IPS-15b (cell line): ENCODE measurements around the gene SAMD1.
A peak's percentile ranks its signal among the peaks of the same experiment; 100 is the strongest.

Experiments used
- H3K27me3 ChIP-seq: one replicate; pipeline ENCODE4 v1.6.1; 2013; ENCODE audit warnings: low read length; ENCODE audit not compliant: control insufficient read depth, insufficient read depth
- H3K36me3 ChIP-seq: one replicate; pipeline ENCODE4 v1.6.1; 2013; ENCODE audit warnings: low read length; ENCODE audit not compliant: control insufficient read depth, insufficient read depth
- H3K4me1 ChIP-seq: one replicate; pipeline ENCODE4 v1.6.1; 2013; ENCODE audit warnings: mild to moderate bottlenecking, low read length; ENCODE audit not compliant: control insufficient read depth, insufficient read depth
- H3K4me3 ChIP-seq: one replicate; pipeline ENCODE4 v1.5.1; 2013; ENCODE audit warnings: low read depth, low read length
- H3K9ac ChIP-seq: one replicate; pipeline ENCODE4 v1.6.1; 2013; ENCODE audit warnings: low read depth, mild to moderate bottlenecking, low read length
- H3K9me3 ChIP-seq: one replicate; pipeline ENCODE4 v1.6.1; 2013; ENCODE audit warnings: mild to moderate bottlenecking, low read length; ENCODE audit not compliant: control insufficient read depth, insufficient read depth

The SAMD1 gene

DNA sequence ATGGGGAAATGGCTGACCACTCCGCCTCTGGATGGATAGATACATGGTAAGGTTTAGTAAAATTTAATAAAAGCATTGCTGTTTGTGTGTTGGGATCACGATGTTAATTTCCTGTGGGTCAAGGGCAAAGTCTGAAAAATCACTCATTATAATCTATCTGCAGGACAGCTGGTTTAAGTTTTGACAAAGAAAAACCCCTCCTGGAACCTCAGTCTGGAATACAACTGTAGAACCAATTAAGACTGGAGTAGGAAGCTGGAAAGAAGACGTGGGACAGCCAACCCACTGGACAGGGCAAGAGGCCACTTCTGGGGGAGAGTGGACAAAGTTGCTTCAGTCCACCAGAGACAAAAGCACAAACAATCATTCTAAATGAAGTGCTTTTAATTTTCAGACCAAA lies 28.6 kb upstream of the SAMD1 start:
- H3K4me1 ChIP-seq = peaks cover 4% of the 10 kb centered on the region
- H3K4me3 ChIP-seq = peak overlapping the region; percentile 74
- no peaks in the 10 kb centered on the region for H3K9me3 ChIP-seq
- no peak overlapping the region for H3K9ac ChIP-seq
- H3K36me3 ChIP-seq = peaks cover 10% of the 10 kb centered on the region
- no peaks in the 10 kb centered on the region for H3K27me3 ChIP-seq

DNA sequence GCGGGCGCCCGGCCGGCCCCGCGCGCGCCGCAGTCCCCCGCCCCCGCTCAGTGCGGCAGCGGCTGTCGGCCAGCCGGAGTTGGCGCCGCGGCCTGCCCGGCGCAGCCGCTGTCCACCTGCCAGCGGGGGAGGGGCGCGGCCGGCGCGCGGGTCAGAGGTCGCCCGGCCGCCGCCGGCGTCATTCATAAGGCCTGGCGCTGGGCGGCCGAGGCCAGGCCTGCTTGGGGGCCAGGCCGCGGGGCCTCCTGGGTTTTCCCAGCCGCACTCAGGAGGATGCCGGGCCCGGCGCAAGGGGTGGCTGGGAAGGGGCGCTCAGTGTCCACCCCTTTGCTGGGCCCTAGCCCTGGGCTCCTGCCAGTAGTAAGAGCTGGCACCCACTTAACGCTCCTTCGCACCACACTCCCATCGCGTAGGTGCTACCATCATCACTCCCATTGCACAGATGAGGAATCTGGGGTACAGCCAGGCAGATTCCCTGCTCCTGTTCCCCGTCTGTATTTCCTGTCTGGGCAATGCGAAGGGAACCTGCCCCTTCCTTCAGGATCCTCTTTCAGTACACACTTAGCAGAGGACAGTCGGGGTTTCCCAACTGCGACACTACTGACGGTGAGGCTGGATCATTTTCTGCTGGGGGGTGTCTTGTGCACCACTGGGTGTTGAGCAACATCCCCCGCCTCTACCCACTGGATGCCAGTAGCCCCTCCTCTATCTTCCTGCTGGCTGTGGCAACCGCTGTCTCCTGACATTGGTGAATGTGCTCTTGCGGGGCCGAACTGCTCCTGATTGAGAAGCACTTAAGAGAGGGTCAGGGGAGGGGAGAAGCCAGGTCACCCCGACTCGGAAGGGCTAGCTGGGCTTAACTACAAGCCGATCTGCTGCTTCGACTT lies 27.9 kb upstream of the SAMD1 start:
- Histone ChIP-seq H3K36me3 (peaks cover 10% of the 10 kb centered on the region), H3K4me3 (peak overlapping the region; percentile 74), H3K9ac (peak overlapping the region; percentile 61), H3K9me3 (no peaks in the 10 kb centered on the region), H3K27me3 (no peaks in the 10 kb centered on the region), H3K4me1 (peaks cover 5% of the 10 kb centered on the region)

DNA sequence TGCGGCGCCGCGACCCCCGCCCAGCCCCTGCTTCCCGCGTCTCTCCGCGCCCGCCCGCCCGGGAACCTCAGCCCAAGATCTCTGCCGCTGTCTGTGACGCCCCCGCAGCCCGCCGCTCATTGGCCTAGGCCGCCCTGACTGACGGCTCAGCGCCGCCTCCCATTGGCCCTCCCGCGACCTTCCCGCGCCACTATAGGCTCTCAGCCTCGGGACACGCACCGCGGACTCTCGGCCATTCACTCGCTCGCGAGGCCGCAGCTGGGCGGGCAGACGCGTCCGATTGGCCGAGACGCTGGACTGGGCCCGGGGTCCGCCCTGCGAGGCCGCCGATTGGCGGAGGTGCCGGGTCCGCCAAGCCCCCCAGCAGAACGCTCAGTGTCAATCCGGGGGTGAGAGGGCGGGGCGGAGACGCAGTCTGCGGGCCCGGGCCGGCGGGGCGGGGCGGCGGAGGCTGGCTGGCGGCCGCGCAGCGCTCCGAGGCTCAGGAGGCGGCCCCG lies 27.2 kb upstream of the SAMD1 start, which contains the start of gene PRKACA:
PRKACA (minus strand) TSS at position 95 of the 497 bp plus-strand sequence. CDS start 215 bp downstream, outside the sequence.
- Histone ChIP-seq H3K9me3 (no peaks in the 10 kb centered on the region), H3K4me1 (peaks cover 12% of the 10 kb centered on the region), H3K27me3 (no peaks in the 10 kb centered on the region), H3K4me3 (peak within 1 kb of the TSS; percentile 74), H3K9ac (peak within 1 kb of the TSS; percentile 61), H3K36me3 (peaks cover 10% of the 10 kb centered on the region)

DNA sequence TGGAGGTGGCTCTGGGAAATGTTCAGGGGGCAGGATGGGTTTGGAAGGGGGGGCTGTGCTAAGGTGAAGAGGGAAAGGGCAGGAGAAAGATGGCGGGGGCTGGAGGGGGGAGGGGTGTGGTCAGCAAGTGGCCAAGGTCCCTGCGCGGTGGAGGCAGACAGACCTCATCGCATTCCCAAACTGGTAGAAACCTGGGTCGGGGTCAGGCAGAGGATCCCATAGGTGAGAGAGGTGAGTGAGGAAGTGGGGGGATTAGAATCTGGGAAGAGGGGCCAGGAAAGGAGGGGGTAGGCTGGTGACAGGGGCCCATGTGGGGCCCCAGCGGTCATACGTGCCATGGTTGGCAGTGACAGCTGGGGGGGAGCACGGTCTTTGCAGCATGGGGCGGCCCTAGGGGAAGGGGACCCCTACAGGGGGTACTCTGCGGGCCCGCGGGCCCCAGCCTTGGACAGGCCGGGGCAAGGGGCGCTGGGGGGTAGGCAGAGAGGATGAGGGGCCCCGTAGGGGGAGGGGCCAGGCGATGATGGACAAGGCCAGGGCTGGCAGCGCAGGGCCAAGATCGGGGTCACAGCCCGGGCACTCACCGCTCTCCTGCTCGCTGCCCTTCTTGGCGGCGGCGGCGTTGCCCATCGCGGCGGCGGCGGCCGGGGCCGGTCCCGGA lies 26.5 kb upstream of the SAMD1 start:
- H3K4me1 ChIP-seq = peaks cover 17% of the 10 kb centered on the region
- H3K9ac ChIP-seq = no peak overlapping the region
- peak overlapping the region; percentile 67 for H3K4me3 ChIP-seq
- H3K36me3 ChIP-seq = peaks cover 10% of the 10 kb centered on the region
- no peaks in the 10 kb centered on the region for H3K27me3 ChIP-seq
- no peaks in the 10 kb centered on the region for H3K9me3 ChIP-seq

DNA sequence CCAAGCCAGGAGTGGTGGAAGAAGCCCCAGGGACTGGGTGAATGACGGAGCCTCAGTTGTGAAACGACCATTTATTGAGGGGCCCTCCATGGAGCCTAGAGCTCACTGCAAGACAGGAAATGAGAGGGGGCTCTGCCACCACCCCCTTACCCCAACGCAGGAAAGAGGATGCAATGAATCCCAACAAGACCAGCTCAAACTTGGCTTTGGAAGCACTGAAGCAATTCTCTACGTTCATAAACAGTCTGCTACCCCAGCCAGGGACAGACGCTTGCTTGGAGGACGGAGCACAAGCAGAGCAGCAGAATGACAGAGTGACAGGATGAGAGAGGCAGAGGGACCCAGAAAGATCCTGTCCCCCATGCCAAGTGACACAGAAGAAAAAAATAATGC lies 26.0 kb upstream of the SAMD1 start:
- no peaks in the 10 kb centered on the region for H3K27me3 ChIP-seq
- H3K4me3 ChIP-seq = peak overlapping the region; percentile 67
- no peak overlapping the region for H3K9ac ChIP-seq
- H3K4me1 ChIP-seq = peaks cover 17% of the 10 kb centered on the region
- H3K9me3 ChIP-seq = no peaks in the 10 kb centered on the region
- peaks cover 9% of the 10 kb centered on the region for H3K36me3 ChIP-seq

DNA sequence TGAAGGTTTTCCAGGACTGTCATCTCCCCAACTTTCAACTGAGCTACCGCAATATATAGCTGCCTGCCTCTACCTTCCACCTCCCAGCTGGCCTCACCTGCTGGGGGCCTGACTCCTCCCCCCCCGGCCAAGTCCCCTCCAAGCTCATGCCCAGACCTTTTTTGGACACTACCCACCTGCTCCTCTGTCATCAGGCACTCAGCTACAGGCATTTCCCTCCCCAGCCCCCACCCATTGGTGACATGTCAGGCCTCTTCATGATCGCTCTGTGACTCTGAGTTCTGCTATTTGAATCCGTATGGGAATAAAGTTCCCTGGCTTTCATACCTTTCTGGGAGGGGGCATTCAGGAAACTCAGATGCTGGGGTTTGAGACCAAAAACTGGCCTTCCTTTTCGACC lies 25.2 kb upstream of the SAMD1 start:
- Histone ChIP-seq H3K9ac (no peak overlapping the region), H3K9me3 (no peaks in the 10 kb centered on the region), H3K4me1 (peaks cover 17% of the 10 kb centered on the region), H3K4me3 (no peak overlapping the region), H3K36me3 (peaks cover 7% of the 10 kb centered on the region), H3K27me3 (no peaks in the 10 kb centered on the region)

DNA sequence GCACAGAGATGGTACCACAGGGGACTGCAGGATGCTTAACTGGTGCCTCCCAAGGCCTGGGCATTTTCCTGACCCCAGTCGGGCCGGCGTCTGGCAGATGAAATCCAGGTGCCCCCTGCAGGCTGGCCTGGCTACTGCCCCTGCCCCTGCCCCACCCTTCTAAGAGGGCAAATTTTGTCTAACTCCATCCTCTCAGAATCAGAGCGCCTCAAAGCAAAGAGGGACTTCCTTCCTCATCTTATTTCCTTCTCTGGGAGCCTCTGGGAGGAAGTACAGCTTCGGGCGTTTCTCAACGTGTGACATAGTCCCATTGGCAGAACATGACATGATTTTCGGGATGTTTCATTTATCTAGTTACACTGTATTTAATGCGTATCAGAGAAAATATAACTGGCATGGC lies 24.3 kb upstream of the SAMD1 start:
- no peak overlapping the region for H3K9ac ChIP-seq
- H3K4me3 ChIP-seq = no peak overlapping the region
- H3K36me3 ChIP-seq = peaks cover 4% of the 10 kb centered on the region
- no peaks in the 10 kb centered on the region for H3K9me3 ChIP-seq
- peaks cover 17% of the 10 kb centered on the region for H3K4me1 ChIP-seq
- H3K27me3 ChIP-seq = no peaks in the 10 kb centered on the region

DNA sequence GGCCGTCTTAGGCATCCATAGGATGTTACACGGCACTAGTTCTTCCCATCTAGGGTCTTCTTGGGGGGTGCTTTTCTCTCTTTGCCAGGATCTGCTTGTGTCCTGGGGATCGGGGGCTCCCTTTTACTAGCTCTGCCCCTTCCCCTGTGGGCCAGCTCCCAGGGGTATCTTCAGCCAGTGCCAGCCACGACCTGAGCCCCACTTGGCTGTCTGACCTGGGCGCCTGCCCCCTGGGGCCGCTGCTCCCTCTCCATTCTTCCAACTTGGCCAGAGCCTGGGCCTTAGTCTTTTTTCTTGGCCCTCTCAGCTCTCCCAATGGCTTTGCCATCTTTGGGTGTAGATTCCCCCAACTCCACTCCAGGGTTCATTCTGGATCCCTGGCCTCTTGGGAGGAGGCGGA lies 23.9 kb upstream of the SAMD1 start:
- no peak overlapping the region for H3K9ac ChIP-seq
- H3K36me3 ChIP-seq = peaks cover 2% of the 10 kb centered on the region
- H3K27me3 ChIP-seq = no peaks in the 10 kb centered on the region
- no peaks in the 10 kb centered on the region for H3K9me3 ChIP-seq
- H3K4me3 ChIP-seq = no peak overlapping the region
- H3K4me1 ChIP-seq = peaks cover 17% of the 10 kb centered on the region

DNA sequence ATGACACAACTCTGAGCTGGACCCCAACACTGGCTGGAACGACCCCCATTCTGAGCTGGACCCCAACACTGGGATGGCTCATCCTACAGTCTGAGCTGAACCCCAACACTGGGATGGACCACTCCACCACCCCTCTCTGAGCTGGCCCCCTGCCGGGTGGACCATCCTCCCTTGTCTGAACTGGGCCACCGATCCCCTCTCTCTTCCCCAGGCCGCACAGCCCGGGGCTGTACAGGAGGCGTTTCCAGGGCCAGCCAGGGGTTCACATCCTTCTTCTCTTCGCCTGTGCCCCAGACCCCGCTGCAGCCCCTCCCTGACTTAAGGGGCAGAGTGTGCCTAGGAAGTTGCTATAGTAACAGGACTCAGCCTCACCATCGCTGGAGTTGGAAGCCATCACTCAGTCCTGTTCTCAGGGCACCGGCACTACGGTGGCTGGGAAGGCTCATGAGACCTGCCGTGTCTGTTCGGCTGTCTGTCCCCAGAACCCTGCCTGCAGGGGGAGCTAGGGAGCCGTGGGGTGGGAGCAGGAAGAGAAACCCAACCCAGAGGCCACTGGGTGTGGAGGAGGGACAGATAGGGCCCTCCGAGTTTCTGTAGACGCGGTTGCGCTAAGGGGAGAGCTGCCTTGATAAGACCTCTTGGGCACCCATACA lies 23.3 kb upstream of the SAMD1 start:
- Histone ChIP-seq H3K27me3 (no peaks in the 10 kb centered on the region), H3K4me3 (no peak overlapping the region), H3K9me3 (no peaks in the 10 kb centered on the region), H3K36me3 (peaks cover 2% of the 10 kb centered on the region), H3K4me1 (peaks cover 17% of the 10 kb centered on the region), H3K9ac (no peak overlapping the region)

DNA sequence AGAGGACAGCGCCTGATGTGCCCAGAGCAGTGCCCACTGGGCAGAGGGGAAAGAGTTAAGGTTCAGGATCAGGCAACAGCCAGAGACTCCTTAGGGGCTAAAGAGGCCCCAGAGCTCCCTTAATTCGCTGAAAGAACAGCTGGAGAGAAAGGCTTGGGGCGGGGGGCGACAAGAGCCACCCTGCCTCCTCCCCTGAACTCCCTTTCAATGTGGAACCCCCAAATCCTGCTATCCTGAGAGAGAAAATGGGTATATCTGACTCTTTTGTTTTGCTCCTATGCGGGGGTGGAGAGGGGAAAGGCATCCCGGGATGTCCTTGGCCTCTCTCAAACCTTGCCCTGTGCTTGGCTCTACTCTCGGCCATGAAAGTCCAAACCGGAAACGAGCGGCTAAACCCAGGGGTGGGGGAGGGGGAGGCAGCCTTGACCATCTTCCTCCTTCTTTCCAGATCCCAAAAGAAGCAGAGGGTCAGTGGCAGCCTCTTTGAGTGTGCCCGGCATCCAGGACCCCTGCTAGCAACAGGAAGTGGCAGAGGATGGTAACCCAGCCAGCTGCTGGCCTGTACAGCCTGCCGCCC lies 22.3 kb upstream of the SAMD1 start:
- peaks cover 17% of the 10 kb centered on the region for H3K4me1 ChIP-seq
- peak overlapping the region; percentile 12 for H3K9ac ChIP-seq
- no peaks in the 10 kb centered on the region for H3K27me3 ChIP-seq
- H3K4me3 ChIP-seq = no peak overlapping the region
- H3K9me3 ChIP-seq = no peaks in the 10 kb centered on the region
- peaks cover 2% of the 10 kb centered on the region for H3K36me3 ChIP-seq

DNA sequence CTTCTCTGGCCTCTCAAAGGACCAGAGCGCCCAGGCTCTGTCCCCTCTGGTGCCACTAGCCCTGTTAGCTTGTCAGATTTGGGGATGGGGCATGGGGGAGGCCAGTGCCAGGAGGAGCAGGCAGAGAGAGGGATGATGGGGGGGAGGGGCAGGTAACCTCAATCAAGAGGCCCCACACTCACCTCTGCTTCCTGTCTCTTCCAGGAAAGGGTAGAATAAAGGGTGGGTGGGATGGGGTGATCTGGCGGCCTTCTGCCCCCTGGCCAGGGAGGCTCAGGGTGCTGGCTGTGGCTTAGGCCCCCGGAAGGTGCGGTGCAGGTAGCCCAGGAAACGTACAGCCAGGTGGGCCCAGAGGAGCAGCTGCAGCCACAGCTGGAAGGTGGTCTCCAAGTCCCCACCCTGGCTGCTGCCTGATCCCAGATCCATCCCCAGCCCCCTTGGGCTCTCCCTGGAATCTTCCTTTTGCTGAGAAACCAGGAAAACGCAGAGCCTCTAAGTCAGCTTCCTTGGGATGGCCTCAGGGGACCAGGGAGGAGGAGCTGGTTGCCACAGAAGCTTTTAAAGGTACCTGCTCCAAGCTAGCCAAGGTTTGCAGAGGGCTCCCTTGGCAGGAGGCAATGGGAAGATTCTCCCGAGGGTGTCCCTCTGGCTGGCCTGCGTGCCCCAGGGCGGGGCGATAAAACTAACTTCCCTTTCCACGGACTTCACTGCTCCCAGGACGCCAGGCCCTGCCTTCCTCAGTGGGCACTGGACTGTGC lies 21.7 kb upstream of the SAMD1 start:
- Histone ChIP-seq H3K4me1 (peaks cover 17% of the 10 kb centered on the region), H3K27me3 (no peaks in the 10 kb centered on the region), H3K36me3 (peaks cover 1% of the 10 kb centered on the region), H3K9ac (no peak overlapping the region), H3K9me3 (no peaks in the 10 kb centered on the region), H3K4me3 (no peak overlapping the region)
